Suprapubic skin (tissue), 4 donors: Measurements from ENCODE around the gene YIPF7. TPM values are rescaled to one million over a fixed set of nuclear protein-coding genes. Genes with fewer than 3 reads are reported as not detected.

Experiments used
- DNase-seq, 2 donors: peaks; one replicate each; pipeline ENCODE4 v3.0.0-alpha.2; 2019; ENCODE audit warnings: low spot score in 2 of 2
- H3K27ac ChIP-seq: fragments of 200-600 bp; sonication (generic); one replicate; pipeline ENCODE4 v1.5.1; 2019
- H3K27me3 ChIP-seq: fragments of 200-600 bp; sonication (generic); one replicate; pipeline ENCODE4 v1.5.1; 2019
- H3K36me3 ChIP-seq: fragments of 200-600 bp; sonication (generic); one replicate; pipeline ENCODE4 v1.5.1; 2019
- H3K4me1 ChIP-seq: fragments of 200-600 bp; sonication (generic); one replicate; pipeline ENCODE4 v1.5.1; 2019
- H3K4me3 ChIP-seq: fragments of 200-600 bp; sonication (generic); one replicate; pipeline ENCODE4 v1.5.1; 2019; ENCODE audit warnings: mild to moderate bottlenecking
- H3K9me3 ChIP-seq: fragments of 200-600 bp; sonication (generic); one replicate; pipeline ENCODE4 v1.5.1; 2019
- CTCF ChIP-seq, 2 donors: fragments of 200-600 bp in 1 of 2; fragments of 450-650 bp in 1 of 2; sonication (generic) in 1 of 2; IDR thresholded peaks; one replicate each; pipeline ENCODE4 v1.5.1; 2016 to 2019; ENCODE audit warnings: antibody characterized with exemption in 2 of 2, mild to moderate bottlenecking in 1 of 2, moderate library complexity in 1 of 2
- EP300 ChIP-seq: sonication (generic); formaldehyde crosslinking; IDR thresholded peaks from one replicate; pipeline ENCODE4 v1.6.1; 2017; ENCODE audit warnings: antibody characterized with exemption
- POLR2A ChIP-seq, 2 donors: fragments of 450-650 bp; IDR thresholded peaks; one replicate each; pipeline ENCODE4 v1.6.1; 2017; ENCODE audit warnings: antibody characterized with exemption in 2 of 2, mild to moderate bottlenecking in 2 of 2, moderate library complexity in 2 of 2
- POLR2AphosphoS5 ChIP-seq, 3 donors: sonication (generic); formaldehyde crosslinking; IDR thresholded peaks; one replicate each; pipeline ENCODE4 v1.6.1; 2017; ENCODE audit warnings: antibody characterized with exemption in 3 of 3
- WGBS: methylation state at CpG from one replicate; pipeline ENCODE4 v1.1.5; 2018; 5-methylcytosine and 5-hydroxymethylcytosine counted together
- total RNA-seq, 4 donors: library from RNA; depleted of rRNA; stranded (reverse); fragments of >200 nt; gene quantifications; one replicate each; pipeline ENCODE4 v1.1.0, GENCODE V29; 2016

The YIPF7 gene
- total RNA-seq, 4 donors from 2014 or later, result not detected

- no peaks in the 10 kb centered on the region for H3K4me1 ChIP-seq
- no peaks in the 10 kb centered on the region for H3K27me3 ChIP-seq
- H3K27ac ChIP-seq, result no peak overlapping the region
- H3K4me3 ChIP-seq, result no peak overlapping the region
- H3K36me3 ChIP-seq, result no peaks in the 10 kb centered on the region
- H3K9me3 ChIP-seq, result no peaks in the 10 kb centered on the region
- WGBS, result 83% methylated on average over 2 of the region's 2 CpGs
- no peak for DNase-seq
- no peak for TF ChIP-seq POLR2A (IDR thresholded peaks at IDR 0.05)
- no peak for TF ChIP-seq EP300
- no peak for TF ChIP-seq POLR2AphosphoS5 (IDR thresholded peaks at IDR 0.05)
- no peak for TF ChIP-seq CTCF (IDR thresholded peaks at IDR 0.05)
Observed at GRCh38 chr4:44668526-44668925, 17.1 kb upstream of the YIPF7 start.

- 93% methylated on average over 10 of the region's 20 CpGs for WGBS
- no peaks in the 10 kb centered on the region for H3K4me1 ChIP-seq
Observed at GRCh38 chr4:44663539-44664263, 12.3 kb upstream of the YIPF7 start.

GRCh38 chr4:44662623-44663005 lies 11.2 kb upstream of the YIPF7 start:
- Histone ChIP-seq H3K27me3 (peaks cover 5% of the 10 kb centered on the region), H3K4me3 (no peak overlapping the region), H3K9me3 (no peaks in the 10 kb centered on the region), H3K4me1 (no peaks in the 10 kb centered on the region), H3K36me3 (no peaks in the 10 kb centered on the region), H3K27ac (no peak overlapping the region)
- WGBS, result 57% methylated on average over 2 of the region's 2 CpGs
- TF ChIP-seq POLR2AphosphoS5 (IDR thresholded peaks at IDR 0.05) (no peak), POLR2A (IDR thresholded peaks at IDR 0.05) (no peak)
- no peak for DNase-seq

More at GRCh38 chr4:44663539-44664263, 12.3 kb upstream of the YIPF7 start:
- no peak for TF ChIP-seq EP300
- no peak for TF ChIP-seq POLR2A (IDR thresholded peaks at IDR 0.05)
- TF ChIP-seq POLR2AphosphoS5 (IDR thresholded peaks at IDR 0.05), result no peak
- TF ChIP-seq CTCF (IDR thresholded peaks at IDR 0.05), result no peak
- H3K27me3 ChIP-seq, result no peaks in the 10 kb centered on the region
- no peaks in the 10 kb centered on the region for H3K36me3 ChIP-seq
- no peaks in the 10 kb centered on the region for H3K9me3 ChIP-seq
- H3K4me3 ChIP-seq, result no peak overlapping the region
- no peak overlapping the region for H3K27ac ChIP-seq
- DNase-seq, result no peak

- Histone ChIP-seq H3K27me3 (peaks cover 9% of the 10 kb centered on the region), H3K9me3 (no peaks in the 10 kb centered on the region), H3K36me3 (no peaks in the 10 kb centered on the region), H3K4me1 (no peaks in the 10 kb centered on the region), H3K27ac (no peak overlapping the region), H3K4me3 (no peak overlapping the region)
- WGBS, result 76% methylated on average over 1 of the region's 1 CpG
- TF ChIP-seq EP300 (no peak), POLR2AphosphoS5 (IDR thresholded peaks at IDR 0.05) (no peak), CTCF (IDR thresholded peaks at IDR 0.05) (no peak), POLR2A (IDR thresholded peaks at IDR 0.05) (no peak)
- DNase-seq, result no peak
Observed at GRCh38 chr4:44661940-44662622, 10.7 kb upstream of the YIPF7 start.

GRCh38 chr4:44660396-44660795 lies 9.0 kb upstream of the YIPF7 start:
- WGBS, result 77% methylated on average over 3 of the region's 3 CpGs
- no peaks in the 10 kb centered on the region for H3K4me1 ChIP-seq
- no peak for TF ChIP-seq POLR2AphosphoS5 (IDR thresholded peaks at IDR 0.05)
- no peak for TF ChIP-seq EP300
- TF ChIP-seq POLR2A (IDR thresholded peaks at IDR 0.05), result no peak
- no peak for TF ChIP-seq CTCF (IDR thresholded peaks at IDR 0.05)

More at GRCh38 chr4:44660396-44660795, 9.0 kb upstream of the YIPF7 start:
- H3K27ac ChIP-seq, result no peak overlapping the region
- no peaks in the 10 kb centered on the region for H3K9me3 ChIP-seq
- H3K4me3 ChIP-seq, result no peak overlapping the region
- peaks cover 9% of the 10 kb centered on the region for H3K27me3 ChIP-seq
- no peaks in the 10 kb centered on the region for H3K36me3 ChIP-seq
- no peak for DNase-seq
